Mammary epithelial cell (primary cell): ENCODE results near the gene VAV2.
"Not testable (repeated sequence)": the region's sequence is repeated elsewhere in the genome, so short reads cannot be mapped to it uniquely, and the experiment has no call there.

Experiments
- EZH2 ChIP-seq: IDR thresholded peaks from 2 replicates; pipeline ENCODE4 v1.6.1; 2012; ENCODE audit warnings: low read length, inconsistent platforms, borderline replicate concordance
- TF ChIP-seq, protein P1 (sequence below), 2 donors: IDR thresholded peaks in 1 of 2; conservative IDR thresholded peaks in 1 of 2; 2 replicates each; pipeline ENCODE4 v1.5.1; 2011 to 2012; ENCODE audit warnings: inconsistent platforms in 2 of 2, low read length in 2 of 2, mild to moderate bottlenecking in 2 of 2, control low read depth in 1 of 2, low read depth in 1 of 2; ENCODE audit not compliant: insufficient read depth in 1 of 2; ENCODE audit errors: extremely low read depth in 1 of 2

DNA sequence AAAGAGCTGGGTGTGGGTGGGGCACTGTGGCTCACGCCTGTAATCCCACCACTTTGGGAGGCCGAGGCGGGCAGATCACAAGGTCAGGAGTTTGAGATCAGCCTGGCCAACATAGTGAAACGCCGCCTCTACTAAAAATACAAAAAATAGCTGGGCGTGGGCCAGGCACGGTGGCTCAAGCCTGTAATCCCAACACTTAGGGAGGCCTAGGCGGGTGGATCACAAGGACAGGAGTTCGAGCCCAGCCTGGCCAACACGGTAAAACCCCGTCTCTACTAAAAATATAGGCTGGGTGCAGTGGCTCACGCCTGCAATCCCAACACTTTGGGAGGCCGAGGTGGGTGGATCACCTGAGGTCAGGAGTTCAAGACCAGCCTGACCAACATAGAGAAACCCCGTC, 3.4 kb downstream of the VAV2 start:
- TF ChIP-seq, protein P1, sequence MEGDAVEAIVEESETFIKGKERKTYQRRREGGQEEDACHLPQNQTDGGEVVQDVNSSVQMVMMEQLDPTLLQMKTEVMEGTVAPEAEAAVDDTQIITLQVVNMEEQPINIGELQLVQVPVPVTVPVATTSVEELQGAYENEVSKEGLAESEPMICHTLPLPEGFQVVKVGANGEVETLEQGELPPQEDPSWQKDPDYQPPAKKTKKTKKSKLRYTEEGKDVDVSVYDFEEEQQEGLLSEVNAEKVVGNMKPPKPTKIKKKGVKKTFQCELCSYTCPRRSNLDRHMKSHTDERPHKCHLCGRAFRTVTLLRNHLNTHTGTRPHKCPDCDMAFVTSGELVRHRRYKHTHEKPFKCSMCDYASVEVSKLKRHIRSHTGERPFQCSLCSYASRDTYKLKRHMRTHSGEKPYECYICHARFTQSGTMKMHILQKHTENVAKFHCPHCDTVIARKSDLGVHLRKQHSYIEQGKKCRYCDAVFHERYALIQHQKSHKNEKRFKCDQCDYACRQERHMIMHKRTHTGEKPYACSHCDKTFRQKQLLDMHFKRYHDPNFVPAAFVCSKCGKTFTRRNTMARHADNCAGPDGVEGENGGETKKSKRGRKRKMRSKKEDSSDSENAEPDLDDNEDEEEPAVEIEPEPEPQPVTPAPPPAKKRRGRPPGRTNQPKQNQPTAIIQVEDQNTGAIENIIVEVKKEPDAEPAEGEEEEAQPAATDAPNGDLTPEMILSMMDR (conservative IDR thresholded peaks at IDR 0.05 in 1 of 2, IDR thresholded peaks at IDR 0.05 in 1 of 2; ENCODE audit: extremely low read depth in 1 of 2, insufficient read depth in 1 of 2, low read depth in 1 of 2, low read length in 2 of 2): not testable (repeated sequence)
- TF ChIP-seq EZH2: not testable (repeated sequence)
